ENCODE data around the gene PELI2. TPM values are rescaled to one million over a fixed set of nuclear protein-coding genes. Genes with fewer than 3 reads are reported as not detected.

The PELI2 gene
- total and polyA plus RNA-seq, 2 experiments from 2014 or later: 8.0 to 24.5 TPM

DNA sequence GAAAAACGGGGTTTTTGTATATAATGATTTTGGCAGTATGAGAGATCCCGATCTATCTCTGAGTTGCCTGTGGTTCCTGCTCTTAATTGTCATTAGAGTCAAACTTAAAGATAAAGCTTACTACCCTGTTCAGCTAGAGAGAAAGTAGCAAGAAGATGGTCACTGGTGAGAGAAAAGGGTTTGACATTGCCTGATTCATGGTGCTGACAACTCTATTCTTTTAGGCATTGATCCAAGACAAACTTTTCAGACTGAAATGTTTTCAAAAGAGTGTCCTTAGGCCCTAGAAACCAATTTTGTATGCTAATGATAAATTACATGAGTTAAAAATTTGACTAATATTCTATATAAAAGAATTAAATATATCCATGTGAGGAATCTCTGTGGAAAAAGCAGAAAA is 35.1 kb downstream of the PELI2 start (continued):
- TF ChIP-seq, protein P1, sequence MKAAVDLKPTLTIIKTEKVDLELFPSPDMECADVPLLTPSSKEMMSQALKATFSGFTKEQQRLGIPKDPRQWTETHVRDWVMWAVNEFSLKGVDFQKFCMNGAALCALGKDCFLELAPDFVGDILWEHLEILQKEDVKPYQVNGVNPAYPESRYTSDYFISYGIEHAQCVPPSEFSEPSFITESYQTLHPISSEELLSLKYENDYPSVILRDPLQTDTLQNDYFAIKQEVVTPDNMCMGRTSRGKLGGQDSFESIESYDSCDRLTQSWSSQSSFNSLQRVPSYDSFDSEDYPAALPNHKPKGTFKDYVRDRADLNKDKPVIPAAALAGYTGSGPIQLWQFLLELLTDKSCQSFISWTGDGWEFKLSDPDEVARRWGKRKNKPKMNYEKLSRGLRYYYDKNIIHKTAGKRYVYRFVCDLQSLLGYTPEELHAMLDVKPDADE (IDR thresholded peaks at IDR 0.05): no peak
- TF ChIP-seq, protein P2, sequence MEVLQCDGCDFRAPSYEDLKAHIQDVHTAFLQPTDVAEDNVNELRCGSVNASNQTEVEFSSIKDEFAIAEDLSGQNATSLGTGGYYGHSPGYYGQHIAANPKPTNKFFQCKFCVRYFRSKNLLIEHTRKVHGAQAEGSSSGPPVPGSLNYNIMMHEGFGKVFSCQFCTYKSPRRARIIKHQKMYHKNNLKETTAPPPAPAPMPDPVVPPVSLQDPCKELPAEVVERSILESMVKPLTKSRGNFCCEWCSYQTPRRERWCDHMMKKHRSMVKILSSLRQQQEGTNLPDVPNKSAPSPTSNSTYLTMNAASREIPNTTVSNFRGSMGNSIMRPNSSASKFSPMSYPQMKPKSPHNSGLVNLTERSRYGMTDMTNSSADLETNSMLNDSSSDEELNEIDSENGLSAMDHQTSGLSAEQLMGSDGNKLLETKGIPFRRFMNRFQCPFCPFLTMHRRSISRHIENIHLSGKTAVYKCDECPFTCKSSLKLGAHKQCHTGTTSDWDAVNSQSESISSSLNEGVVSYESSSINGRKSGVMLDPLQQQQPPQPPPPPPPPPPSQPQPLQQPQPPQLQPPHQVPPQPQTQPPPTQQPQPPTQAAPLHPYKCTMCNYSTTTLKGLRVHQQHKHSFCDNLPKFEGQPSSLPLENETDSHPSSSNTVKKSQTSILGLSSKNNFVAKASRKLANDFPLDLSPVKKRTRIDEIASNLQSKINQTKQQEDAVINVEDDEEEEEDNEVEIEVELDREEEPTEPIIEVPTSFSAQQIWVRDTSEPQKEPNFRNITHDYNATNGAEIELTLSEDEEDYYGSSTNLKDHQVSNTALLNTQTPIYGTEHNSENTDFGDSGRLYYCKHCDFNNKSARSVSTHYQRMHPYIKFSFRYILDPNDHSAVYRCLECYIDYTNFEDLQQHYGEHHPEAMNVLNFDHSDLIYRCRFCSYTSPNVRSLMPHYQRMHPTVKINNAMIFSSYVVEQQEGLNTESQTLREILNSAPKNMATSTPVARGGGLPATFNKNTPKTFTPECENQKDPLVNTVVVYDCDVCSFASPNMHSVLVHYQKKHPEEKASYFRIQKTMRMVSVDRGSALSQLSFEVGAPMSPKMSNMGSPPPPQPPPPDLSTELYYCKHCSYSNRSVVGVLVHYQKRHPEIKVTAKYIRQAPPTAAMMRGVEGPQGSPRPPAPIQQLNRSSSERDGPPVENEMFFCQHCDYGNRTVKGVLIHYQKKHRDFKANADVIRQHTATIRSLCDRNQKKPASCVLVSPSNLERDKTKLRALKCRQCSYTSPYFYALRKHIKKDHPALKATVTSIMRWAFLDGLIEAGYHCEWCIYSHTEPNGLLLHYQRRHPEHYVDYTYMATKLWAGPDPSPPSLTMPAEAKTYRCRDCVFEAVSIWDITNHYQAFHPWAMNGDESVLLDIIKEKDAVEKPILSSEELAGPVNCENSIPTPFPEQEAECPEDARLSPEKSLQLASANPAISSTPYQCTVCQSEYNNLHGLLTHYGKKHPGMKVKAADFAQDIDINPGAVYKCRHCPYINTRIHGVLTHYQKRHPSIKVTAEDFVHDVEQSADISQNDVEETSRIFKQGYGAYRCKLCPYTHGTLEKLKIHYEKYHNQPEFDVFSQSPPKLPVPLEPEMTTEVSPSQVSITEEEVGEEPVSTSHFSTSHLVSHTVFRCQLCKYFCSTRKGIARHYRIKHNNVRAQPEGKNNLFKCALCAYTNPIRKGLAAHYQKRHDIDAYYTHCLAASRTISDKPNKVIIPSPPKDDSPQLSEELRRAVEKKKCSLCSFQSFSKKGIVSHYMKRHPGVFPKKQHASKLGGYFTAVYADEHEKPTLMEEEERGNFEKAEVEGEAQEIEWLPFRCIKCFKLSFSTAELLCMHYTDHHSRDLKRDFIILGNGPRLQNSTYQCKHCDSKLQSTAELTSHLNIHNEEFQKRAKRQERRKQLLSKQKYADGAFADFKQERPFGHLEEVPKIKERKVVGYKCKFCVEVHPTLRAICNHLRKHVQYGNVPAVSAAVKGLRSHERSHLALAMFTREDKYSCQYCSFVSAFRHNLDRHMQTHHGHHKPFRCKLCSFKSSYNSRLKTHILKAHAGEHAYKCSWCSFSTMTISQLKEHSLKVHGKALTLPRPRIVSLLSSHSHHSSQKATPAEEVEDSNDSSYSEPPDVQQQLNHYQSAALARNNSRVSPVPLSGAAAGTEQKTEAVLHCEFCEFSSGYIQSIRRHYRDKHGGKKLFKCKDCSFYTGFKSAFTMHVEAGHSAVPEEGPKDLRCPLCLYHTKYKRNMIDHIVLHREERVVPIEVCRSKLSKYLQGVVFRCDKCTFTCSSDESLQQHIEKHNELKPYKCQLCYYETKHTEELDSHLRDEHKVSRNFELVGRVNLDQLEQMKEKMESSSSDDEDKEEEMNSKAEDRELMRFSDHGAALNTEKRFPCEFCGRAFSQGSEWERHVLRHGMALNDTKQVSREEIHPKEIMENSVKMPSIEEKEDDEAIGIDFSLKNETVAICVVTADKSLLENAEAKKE (CRISPR knock-in tag; IDR thresholded peaks at IDR 0.05): no peak
- no peak for TF ChIP-seq POLR2AphosphoS5 (IDR thresholded peaks at IDR 0.05; ENCODE audit: low read depth)

DNA sequence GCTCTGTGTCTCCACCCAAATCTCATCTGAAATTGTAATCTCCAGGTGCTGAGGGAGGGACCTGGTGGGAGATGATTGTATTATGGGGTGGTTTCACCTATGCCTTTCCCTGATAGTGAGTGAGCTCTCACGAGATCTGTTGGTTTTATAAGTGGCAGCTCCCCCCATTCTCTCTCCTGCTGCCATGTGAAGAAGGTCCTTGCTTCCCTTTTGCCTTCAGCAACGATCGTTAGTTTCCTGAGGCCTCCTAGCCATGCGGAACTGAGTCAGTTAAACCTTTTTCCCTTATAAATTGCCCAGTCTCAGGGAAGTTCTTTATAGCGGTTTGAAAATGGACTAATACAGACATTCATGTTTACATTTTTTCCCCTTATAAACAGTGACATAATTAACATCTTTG is 36.1 kb downstream of the PELI2 start:
- H3K4me1 ChIP-seq (ENCODE audit: insufficient read depth): no peaks in the 10 kb centered on the region
- DNase-seq (ENCODE audit: low spot score) (no peak), ATAC-seq (no peak)
- no peaks in the 10 kb centered on the region for H3F3A ChIP-seq (replicated peaks; ENCODE audit: low read depth)
- 0 out of 3 replicates have a peak, but pooled peaks cover 2% of the 10 kb centered on the region for H3K36me3 Mint-ChIP-seq (ENCODE audit: low read depth)
- no peaks in the 10 kb centered on the region for H3K9me3 Mint-ChIP-seq
- H3K27me3 ChIP-seq (ENCODE audit: insufficient read depth): no peaks in the 10 kb centered on the region
- H4K20me1 ChIP-seq (replicated peaks; ENCODE audit: insufficient read depth): peaks cover 3% of the 10 kb centered on the region; the same call in 1 of the 2 replicates
- H3K27me3 Mint-ChIP-seq (ENCODE audit: insufficient read depth, low read depth, poor library complexity): no peaks in the 10 kb centered on the region
- no peak overlapping the region for H3K27ac ChIP-seq (ENCODE audit: low read depth)
- H3K4me2 ChIP-seq: no peak overlapping the region
- H3K9me2 ChIP-seq (ENCODE audit: insufficient read depth): no peaks in the 10 kb centered on the region
- H3K27ac Mint-ChIP-seq: peak overlapping the region; percentile 51; the same call in 1 of the 2 replicates
- no peak overlapping the region for H3K4me3 Mint-ChIP-seq
- H2AFZ ChIP-seq: no peak overlapping the region
- H3K36me3 ChIP-seq (ENCODE audit: insufficient read depth): no peaks in the 10 kb centered on the region
- peaks cover 95% of the 10 kb centered on the region for H3K79me2 ChIP-seq (replicated peaks; ENCODE audit: insufficient read depth)
- H3K4me3 ChIP-seq: no peak overlapping the region
- H3K4me1 Mint-ChIP-seq: peaks cover 20% of the 10 kb centered on the region
- no peak for TF ChIP-seq ZNF114 (CRISPR knock-in tag; IDR thresholded peaks at IDR 0.05)
- TF ChIP-seq, protein P1 (IDR thresholded peaks at IDR 0.05): no peak
- TF ChIP-seq POLR2AphosphoS5 (IDR thresholded peaks at IDR 0.05; ENCODE audit: low read depth): no peak
- no peak for TF ChIP-seq JUNB (IDR thresholded peaks at IDR 0.05; ENCODE audit: unreplicated experiment)
- TF ChIP-seq NANOG (IDR thresholded peaks at IDR 0.05; ENCODE audit: borderline replicate concordance): no peak
- TF ChIP-seq, protein P3, sequence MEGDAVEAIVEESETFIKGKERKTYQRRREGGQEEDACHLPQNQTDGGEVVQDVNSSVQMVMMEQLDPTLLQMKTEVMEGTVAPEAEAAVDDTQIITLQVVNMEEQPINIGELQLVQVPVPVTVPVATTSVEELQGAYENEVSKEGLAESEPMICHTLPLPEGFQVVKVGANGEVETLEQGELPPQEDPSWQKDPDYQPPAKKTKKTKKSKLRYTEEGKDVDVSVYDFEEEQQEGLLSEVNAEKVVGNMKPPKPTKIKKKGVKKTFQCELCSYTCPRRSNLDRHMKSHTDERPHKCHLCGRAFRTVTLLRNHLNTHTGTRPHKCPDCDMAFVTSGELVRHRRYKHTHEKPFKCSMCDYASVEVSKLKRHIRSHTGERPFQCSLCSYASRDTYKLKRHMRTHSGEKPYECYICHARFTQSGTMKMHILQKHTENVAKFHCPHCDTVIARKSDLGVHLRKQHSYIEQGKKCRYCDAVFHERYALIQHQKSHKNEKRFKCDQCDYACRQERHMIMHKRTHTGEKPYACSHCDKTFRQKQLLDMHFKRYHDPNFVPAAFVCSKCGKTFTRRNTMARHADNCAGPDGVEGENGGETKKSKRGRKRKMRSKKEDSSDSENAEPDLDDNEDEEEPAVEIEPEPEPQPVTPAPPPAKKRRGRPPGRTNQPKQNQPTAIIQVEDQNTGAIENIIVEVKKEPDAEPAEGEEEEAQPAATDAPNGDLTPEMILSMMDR (conservative IDR thresholded peaks at IDR 0.05; ENCODE audit: low read depth in 2 of 2): no peak
- no peak for TF ChIP-seq EZH2 (IDR thresholded peaks at IDR 0.05; ENCODE audit: low read depth, unreplicated experiment)
- TF ChIP-seq ZNF331 (CRISPR knock-in tag; IDR thresholded peaks at IDR 0.05; ENCODE audit: low read depth): no peak
- TF ChIP-seq CREB1 (CRISPR knock-in tag; IDR thresholded peaks at IDR 0.05; ENCODE audit: low read depth): no peak
- TF ChIP-seq EZH2phosphoT487 (IDR thresholded peaks at IDR 0.05; ENCODE audit: unreplicated experiment): no peak
- no peak for TF ChIP-seq STAT1 (IDR thresholded peaks at IDR 0.05; ENCODE audit: unreplicated experiment)

Measured in GM23338 (cell line).